ENCODE data around the gene TMEM154. TPM values are rescaled to one million over a fixed set of nuclear protein-coding genes. Genes with fewer than 3 reads are reported as not detected.
A peak's percentile ranks its signal among the peaks of the same experiment; 100 is the strongest.

Gene TMEM154, protein sequence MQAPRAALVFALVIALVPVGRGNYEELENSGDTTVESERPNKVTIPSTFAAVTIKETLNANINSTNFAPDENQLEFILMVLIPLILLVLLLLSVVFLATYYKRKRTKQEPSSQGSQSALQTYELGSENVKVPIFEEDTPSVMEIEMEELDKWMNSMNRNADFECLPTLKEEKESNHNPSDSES
- 34.1 and 72.2 TPM in 2 replicates for total RNA-seq (2014; rRNA removed; shearing (Covaris generic))

DNA sequence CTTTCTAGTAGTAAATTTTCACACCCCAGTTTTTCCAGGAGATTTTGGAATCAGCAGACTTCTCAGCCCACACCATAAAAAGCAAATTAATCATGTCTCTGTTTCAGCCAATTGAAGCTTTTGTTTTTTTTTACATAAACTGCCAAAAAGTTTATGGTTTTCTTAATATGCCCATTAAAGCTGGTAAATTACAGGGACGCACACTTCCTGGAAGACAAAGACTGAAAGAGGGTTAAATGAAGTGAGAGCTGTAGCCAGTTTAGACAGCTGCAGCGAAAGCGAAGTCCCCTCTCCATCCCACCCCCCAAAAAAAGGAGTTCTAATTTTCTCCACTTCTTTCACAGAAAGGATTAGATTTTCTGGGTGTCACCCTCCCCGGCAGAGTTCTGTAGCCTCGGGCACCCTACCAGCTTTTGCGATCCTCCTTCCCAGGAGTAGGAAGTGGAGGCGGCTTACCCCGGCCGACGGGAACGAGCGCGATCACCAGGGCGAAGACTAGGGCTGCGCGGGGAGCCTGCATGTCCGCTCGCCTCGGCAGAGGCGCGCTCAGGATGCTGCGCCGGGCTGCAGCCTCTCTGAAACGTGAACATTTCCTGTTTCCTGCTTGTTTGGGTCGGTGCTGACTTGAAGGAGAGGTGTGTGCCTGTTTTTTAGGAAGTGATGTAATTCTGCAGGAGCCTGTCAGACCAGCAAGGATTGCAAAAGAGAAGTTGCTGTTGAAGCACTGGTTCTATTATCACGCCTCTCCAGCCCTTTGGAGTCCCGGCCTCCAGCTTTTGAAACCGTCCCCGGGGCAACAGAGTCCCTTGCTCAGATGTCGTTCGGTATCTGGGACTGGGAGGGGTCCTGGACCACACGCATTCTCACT is at the start of gene TMEM154:
Gene TMEM154 (minus strand): TSS at position 584 of the 868 bp plus-strand sequence. CDS start 64 bp downstream, at position 520.
- DNase-seq (ENCODE audit: low spot score), result peak; percentile 82

DNA sequence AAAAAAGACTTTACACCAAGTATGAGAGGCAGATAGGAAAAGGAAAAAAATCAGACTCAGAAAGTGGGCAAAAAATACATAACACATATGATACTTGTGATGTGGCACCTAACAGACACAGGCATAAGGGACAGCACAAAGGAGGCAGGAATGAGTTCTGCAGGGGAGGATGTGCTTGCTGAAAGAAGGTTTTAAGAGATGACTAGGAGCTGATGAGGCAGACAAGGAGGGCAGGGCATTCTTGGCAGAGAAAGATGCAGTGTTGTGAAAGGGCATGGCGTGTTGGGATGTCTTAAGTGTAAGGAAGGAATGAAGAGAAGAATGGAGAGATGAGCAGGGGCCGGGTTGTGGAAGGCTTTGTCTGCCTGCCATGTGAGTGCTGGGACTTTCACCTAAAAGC is 49.7 kb upstream of the TMEM154 start:
- peak; percentile 58 for DNase-seq (ENCODE audit: low spot score)

DNA sequence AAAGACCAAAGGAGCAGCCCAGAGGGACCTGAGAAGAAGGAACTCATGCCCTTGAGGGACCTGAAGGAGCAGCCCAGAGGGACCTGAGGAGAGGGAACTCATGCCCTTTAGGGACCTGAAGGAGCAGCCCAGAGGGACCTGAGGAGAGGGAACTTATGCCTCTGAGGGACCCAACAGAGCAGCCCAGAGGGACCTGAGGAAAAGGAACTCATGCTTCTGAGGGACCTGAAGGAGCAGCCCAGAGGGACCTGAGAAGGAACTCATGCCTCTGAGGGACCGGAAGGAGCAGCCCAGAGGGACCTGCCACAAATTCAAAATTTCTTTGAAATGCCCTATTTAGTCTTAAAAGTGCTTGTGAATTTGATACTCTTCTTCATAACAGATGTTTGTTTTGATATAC is 48.5 kb upstream of the TMEM154 start:
- no peak for DNase-seq (ENCODE audit: low spot score)

DNA sequence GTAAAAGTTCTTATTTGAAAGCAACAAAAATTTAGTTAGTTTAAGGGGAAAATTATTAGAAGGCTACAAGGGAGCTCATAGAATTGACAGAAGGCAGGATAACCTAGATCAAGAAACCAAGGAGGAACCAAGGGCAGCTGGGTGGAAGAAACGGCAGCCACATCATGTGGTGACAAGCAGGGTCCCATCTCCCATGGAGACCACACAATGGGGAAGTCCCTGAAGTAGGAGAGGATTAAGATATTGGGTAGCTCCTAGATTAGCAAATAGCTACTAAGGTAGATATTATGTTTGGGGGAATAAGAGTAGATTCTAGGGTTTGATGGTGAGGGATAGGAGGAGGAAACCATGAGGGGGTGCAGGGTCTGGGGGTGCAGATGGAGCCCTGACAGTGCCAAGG is 48.0 kb upstream of the TMEM154 start:
- no peak for DNase-seq (ENCODE audit: low spot score)

DNA sequence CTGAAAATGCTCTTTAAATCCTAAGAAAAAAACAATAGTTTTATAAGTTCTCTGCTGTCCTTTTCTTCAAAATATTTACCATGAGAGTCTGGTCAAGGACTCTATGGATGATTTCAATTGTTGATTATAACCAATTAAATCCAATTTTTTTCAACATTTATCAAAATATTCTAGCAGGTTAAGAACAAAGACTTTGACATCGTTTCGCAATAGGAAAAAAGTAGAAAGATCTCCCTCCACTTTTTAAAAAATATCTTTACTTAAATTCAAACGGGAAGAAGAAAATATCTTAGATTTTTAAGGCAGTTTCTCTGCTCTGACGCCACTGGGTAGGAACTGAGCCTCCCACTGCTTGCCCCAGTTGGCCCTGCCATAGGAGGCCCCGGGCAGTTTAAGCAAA is 44.7 kb upstream of the TMEM154 start:
- no peak for DNase-seq (ENCODE audit: low spot score)

DNA sequence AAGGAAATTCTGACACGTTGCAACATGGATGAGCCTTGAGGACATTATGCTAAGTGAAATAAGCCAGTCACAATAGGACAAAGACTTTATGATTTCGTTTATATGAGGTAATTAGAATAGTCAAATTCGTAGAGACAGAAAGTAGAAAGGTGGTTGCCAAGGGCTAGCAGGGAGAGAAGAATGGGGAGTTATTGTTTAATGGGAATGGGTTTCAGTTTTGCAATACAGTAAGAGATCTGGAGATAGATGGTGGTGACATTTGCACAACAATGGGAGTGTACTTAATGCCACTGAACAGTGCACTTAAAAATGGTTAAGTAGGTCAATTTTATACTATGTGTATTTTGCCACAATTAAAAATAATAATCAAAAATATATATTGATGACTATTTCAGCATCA is 43.4 kb upstream of the TMEM154 start:
- DNase-seq (ENCODE audit: low spot score), result no peak

DNA sequence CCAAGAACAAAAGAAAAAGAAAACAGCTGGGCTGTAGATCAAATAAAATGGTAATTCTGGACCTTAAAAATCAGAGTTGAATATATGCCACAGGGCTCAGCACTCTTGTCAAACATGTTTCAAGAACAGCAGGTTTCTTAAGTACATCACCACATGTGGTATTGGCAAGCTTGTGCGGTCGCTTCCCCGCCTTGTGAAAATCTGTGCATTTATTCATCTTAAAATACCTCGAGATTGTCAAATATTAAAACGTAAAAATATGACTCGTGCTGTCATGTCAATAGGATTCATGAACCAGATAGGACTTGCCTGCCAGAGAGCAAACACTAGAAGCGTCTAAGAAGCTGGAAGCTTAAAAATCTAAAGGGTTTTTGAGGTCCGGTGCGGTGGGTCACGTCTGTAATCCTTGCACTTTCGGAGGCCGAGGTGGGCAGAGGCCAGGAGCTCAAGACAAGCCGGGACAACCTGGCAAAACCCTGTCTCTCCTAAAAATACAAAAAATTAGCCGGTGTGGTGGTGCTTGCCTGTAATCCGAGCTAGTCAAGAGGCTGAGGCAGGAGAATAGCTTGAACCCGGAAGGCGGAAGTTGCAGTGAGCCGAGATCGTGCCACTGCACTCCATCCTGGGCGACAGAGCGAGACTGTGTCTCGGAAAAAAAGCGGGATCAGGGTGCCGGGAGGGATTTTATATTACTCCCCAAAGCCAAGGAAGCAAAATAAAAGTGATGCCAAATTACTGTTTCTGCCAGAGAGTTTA is 40.2 kb upstream of the TMEM154 start:
- DNase-seq (ENCODE audit: low spot score), result no peak

DNA sequence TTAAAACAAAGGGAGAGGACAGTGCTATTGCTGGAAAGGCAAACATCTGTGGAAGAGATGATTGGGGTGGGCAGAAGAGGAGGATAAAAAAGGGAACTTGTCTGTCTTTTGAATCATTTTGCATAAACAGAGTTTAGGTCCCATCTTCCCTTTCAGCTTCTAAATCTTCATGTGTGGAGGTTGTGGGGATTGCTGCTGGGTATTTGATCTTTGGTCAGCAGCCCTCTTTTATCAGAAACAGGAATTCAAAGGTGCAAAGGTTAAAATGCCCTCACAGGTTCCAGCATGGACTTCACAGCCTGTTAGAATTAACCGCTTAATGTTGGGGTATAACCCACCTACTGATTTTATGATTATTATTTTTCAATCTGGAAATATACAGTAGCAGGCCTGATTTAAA is 39.5 kb upstream of the TMEM154 start:
- DNase-seq (ENCODE audit: low spot score), result no peak

DNA sequence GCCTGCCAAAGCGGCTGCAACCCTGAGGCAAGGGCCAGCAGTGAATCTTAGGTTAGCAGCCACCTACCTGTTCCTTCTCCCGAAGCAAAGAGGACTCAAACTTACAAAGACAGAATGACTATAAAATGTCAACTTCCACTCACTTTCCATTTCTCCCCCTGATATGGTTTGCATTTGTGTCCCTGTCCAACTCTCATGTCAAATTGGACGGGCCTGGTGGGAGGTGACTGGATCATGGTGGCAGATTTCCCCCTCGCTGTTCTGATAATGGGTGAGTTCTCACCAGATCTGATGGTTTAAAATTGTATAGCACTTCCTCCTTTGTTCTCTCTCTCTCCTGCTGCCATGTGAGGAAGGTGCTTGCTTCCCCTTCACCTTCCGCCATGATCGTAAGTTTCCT is 35.3 kb upstream of the TMEM154 start:
- no peak for DNase-seq (ENCODE audit: low spot score)

DNA sequence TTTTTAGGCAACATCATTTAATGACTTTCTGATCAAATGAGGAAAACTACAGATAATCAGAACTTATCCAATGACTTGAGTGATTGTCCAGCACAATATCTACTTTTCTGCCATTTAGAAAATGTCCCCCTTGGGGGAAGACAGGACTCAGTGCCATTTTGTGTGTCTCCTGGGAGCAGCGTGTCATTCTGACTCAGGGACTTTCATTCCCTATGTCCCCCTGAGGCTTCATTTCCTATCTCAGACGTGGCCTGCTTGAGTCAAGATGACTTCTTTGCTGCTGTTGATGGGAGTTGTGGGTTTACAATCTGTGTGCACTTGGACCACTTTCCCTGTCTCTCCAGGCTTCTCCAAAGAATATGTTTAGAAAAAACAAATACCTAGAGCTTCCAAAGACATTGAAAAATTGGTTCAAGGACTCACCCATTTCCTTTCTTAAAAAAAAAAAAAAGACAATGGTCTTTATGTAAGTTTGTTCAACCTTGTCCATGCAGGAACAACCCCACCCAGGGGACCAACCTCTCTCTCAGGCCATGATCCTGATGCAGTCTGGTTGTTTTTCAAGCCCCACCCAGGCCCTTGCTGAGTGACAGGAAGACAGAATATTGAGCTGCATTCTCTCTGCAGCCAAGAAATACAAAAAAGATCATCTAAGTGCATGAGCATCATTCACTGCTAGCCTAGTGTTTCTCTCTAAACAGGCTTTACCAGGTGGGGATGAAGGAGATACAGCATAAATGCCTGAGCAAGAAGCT is 34.3 kb upstream of the TMEM154 start:
- DNase-seq (ENCODE audit: low spot score), result no peak

DNA sequence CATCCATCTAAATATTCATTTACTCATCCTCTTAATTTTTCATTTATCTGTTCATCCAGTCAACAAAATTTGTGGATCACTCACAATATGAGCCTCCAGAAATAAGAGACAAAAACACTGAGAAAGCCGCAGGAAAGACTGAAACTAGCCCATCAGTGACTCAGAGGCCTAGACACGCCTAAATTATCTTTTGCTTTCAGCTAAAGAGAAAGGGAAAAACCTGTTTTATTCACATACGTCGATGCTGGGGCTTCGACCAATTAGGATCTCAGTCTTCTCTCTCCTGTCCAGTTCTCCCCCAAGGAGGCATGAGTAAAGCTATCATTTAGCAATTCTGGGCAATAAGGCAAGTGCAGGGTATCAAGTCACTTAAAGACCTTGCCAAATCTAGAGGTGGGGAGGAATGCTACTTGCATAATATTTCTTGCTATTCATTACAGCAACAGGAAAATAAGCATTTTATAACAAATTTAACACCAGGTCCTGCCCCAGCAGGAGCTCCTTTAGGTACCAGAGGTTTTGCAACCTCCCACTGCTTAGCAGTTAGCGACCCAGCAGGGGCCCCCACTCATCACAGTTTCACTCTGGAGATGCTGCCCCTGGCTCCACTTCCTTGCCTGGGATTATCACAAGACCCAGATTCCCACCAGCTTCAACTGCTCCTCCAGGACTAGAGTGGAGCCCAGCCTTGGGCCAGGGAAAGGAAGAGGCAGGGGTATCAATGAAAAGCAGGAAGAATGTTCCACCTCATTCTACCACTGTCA is 30.1 kb upstream of the TMEM154 start:
- DNase-seq (ENCODE audit: low spot score), result peak; percentile 65

DNA sequence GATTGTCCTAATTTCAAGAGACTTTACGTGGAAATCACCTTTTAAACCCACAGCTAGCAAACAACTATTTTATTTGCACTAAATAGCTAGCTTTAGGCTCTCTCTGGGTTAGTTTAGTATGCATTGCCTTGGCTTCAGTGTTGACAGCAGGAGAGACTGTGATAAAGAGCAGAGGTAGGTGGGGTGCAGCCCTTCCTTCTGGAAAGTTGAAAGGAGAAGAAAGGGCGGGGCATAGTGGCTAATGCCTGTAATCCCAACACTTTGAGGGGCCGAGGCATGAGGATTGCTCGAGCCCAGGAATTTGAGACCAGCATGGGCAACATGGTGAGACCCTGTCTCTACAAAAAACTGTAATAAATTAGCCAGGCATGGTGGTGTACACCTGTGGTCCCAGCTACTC is 29.0 kb upstream of the TMEM154 start:
- no peak for DNase-seq (ENCODE audit: low spot score)

DNA sequence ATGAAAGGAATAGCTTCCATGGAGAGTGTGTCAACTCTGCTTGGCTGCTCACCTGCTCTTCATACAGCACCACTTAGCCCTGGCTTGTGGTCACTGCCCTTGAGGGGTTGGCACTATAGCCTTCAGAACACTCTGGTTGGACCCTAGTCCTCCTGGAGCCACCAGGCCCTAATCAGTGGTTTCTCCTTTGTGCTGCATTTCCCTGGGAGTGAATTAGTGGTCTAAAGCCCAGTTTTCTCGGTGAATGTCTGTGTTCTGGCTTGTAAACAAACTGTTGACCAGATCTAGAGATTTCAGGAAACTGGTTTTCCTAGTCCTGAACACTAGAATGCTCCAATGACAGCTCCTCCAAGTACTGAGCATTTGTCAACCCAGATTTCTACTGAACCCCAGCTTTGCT is 28.6 kb upstream of the TMEM154 start:
- no peak for DNase-seq (ENCODE audit: low spot score)

DNA sequence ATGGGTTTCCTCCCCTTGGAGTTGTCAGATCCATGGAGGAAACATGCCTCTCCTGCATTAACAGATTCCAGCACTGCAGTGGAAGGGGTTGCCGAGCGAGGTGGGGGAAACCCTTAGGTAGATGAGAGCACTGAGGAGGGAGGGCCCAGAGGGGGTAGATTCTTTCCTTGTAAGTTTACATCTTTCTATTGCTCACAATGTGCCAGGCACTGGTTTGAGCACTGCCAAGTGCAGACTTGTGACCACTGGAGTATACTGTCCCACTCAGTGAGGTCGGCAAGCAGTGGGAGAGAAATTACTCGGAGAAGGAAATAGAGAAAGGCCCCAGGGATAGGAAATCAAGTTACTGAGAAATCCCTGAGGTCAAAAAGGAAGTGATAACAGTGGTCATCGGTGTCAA is 27.8 kb upstream of the TMEM154 start:
- DNase-seq (ENCODE audit: low spot score), result no peak

DNA sequence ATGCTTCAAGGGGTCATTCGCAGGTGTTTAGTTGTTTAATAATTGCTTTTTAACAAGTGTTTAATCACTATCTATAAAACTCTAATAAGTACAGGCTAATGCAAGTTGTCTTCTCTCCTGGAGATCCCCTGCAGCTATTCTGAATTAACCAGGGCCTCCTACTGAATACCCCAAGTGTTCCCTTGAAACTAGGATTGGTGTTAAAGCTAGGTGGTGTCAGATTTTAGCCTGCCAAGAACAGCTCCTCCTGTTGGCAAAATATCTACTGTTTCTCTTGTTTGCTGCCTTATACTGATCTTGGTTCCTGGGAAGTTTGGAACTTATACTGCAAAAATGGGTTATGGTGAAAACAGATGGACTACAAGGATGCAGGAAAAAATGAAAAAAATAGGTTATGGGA is 26.1 kb upstream of the TMEM154 start:
- no peak for DNase-seq (ENCODE audit: low spot score)

DNA sequence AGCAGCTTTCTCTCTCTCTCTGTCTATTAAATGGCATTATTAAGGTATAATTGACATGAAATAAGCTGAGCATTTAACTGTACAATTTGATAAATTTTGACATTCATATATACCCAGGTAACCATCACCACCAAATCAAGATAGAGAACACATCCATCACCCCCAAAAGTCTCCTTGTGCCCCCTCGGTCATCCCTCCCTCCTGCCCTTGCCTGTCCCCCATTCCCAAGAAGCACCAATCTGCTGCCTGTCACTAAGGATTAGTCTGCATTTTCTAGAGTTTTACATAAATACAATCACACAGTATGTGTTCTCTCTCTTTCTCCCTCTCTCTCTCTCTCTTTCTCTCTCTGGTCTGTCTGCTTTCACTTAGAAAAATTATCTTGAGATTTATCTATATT is 25.0 kb upstream of the TMEM154 start:
- no peak for DNase-seq (ENCODE audit: low spot score)

DNA sequence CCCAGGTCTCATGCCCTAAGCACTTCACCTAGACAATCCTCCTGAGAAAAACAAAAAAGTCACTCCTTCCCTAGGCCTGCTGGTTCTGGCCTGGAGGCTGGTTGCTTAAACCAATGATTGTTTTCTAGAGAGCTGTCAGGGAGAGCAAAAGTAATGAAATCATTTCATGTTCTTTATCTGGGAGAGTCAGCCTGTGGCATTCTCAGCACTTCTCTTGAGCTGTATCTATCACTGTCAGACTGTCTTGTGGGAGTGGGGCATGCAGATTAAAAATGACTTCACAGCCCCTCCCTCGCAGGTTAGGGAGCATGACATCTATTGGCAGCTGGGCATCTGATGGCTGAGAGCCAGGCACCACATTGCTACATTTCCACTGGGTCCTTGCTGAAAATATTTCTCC is 20.4 kb upstream of the TMEM154 start:
- DNase-seq (ENCODE audit: low spot score), result no peak

DNA sequence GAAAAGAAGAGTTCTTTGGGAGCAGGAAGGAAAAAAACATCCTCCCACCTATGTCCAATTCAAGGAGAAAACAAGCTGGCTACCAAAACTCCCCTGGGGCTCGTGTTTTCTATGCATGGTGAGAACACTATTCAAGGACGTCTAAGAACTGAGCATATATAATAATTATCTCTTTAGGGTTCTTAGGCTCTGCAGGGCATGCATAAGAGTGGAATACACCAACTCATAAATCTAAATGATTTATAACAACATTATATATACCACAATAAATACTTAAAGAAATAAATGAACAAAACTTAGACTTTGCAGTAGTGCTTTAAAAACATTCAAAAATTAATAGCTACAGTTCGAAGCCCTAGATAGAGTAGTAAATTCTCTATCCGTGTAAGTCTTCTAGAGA is 19.5 kb upstream of the TMEM154 start:
- no peak for DNase-seq (ENCODE audit: low spot score)

DNA sequence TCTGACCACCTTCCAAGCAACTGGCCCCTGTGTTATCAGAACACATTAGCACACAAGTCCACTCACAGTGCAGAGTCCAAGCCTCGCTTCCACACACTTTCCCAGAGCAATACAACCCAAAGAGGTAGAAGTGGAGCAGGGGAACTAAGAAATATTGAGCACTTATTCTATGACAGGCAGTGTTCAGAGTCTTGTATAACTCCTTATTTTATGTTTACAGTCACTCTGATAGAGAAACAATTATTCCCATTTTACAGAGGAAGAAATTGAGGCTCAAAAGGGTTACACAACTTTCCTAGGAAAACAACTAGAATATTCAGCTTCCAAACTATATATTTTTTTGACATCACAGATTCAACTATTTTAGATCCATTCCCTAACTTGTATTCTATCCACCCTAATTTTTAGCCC is 18.3 kb upstream of the TMEM154 start:
- DNase-seq (ENCODE audit: low spot score), result no peak

DNA sequence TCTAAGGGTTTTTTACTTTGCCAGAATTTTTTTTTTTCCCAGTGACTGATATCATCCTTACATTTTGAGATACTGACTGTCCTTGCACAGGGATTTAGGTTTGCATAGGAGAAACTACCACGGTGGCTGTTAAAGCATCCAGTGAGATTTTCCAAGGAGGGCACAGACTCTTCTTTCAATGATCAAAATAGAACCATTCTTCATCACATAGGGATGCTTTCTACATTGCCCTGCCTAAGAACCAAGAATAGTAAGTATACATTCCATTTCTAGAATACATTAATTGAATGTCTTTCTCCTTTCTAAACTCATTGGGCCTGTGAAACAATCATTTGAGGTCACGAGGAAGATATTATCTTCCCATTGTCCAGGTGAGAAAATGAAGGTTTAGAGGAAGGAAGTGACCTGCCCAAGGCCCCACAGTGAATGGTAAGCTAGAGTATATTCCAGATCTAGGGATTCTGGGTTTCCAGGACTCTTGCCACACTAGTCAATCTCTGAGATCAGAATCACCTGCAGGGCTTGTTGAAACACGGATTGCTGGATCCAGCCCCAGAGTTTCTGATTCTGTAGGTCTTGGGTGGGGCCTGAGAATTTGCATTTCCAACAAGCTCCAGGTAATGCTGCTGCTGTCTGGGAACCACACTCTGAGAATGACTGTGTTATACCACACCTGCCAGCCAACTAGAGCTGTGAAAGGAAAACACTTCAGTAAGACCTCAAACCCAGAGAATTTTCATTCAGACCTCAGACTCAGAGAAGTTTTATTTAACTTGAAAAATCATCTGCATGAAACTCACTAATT is 17.7 kb upstream of the TMEM154 start:
- no peak for DNase-seq (ENCODE audit: low spot score)
